Stomach (tissue), 9 donors: ENCODE measurements around the gene CUX1. TPM values are rescaled to one million over a fixed set of nuclear protein-coding genes. Genes with fewer than 3 reads are reported as not detected.

Source experiments
- DNase-seq, 2 donors: peaks; one replicate each; pipeline versions ENCODE4 v3.0.0 to v3.0.0-alpha.2; 2013 to 2019
- H3K27ac ChIP-seq, 5 donors: fragments of 200-600 bp in 4 of 5; sonication (generic) in 4 of 5; one replicate each; pipeline ENCODE4 v1.5.1; 2013 to 2019; ENCODE audit warnings: mild to moderate bottlenecking in 1 of 5, moderate library complexity in 1 of 5
- H3K27me3 ChIP-seq, 3 donors: fragments of 200-600 bp; sonication (generic); one replicate each; pipeline ENCODE4 v1.5.1; 2017 to 2019; ENCODE audit warnings: mixed run types in 1 of 3
- H3K36me3 ChIP-seq, 4 donors: fragments of 200-600 bp; sonication (generic); 1 replicate in 3 of 4; 2 replicates in 1 of 4; pipeline ENCODE4 v1.5.1; 2016 to 2019
- H3K4me1 ChIP-seq, 4 donors: fragments of 200-600 bp; sonication (generic); one replicate each; pipeline ENCODE4 v1.5.1; 2016 to 2019
- H3K4me3 ChIP-seq, 4 donors: fragments of 200-600 bp; sonication (generic) in 3 of 4; one replicate each; pipeline ENCODE4 v1.5.1; 2016 to 2019; ENCODE audit warnings: mild to moderate bottlenecking in 1 of 4
- H3K9me3 ChIP-seq, 4 donors: fragments of 200-600 bp; sonication (generic); one replicate each; pipeline ENCODE4 v1.5.1; 2016 to 2019
- CTCF ChIP-seq, 7 experiments: fragments of 450-650 bp in 4 of 7; fragments of 200-600 bp in 3 of 7; sonication (generic) in 3 of 7; IDR thresholded peaks; one replicate each; pipeline ENCODE4 v1.5.1; 2016 to 2019; ENCODE audit warnings: antibody characterized with exemption in 7 of 7, control low read depth in 2 of 7, mild to moderate bottlenecking in 1 of 7
- EP300 ChIP-seq: sonication (generic); formaldehyde crosslinking; IDR thresholded peaks from one replicate; pipeline ENCODE4 v1.6.1; 2017; ENCODE audit warnings: antibody characterized with exemption
- POLR2A ChIP-seq, 4 donors: fragments of 450-650 bp; IDR thresholded peaks; one replicate each; pipeline ENCODE4 v1.6.1; 2016; ENCODE audit warnings: antibody characterized with exemption in 4 of 4, control low read depth in 2 of 4, mild to moderate bottlenecking in 1 of 4, moderate library complexity in 1 of 4
- POLR2AphosphoS5 ChIP-seq, 3 donors: sonication (generic); formaldehyde crosslinking; IDR thresholded peaks; one replicate each; pipeline ENCODE4 v1.6.1; 2016; ENCODE audit warnings: antibody characterized with exemption in 3 of 3
- WGBS, 5 donors: extraction: QIAGEN DNeasy Blood & Tissue Kit in 3 of 5; methylation state at CpG; one replicate each; pipeline versions ENCODE4 v1.1.5 to v1.1.7; 2013 to 2018; 5-methylcytosine and 5-hydroxymethylcytosine counted together
- intact Hi-C: fragments of 100-400 bp; cut with DNase I; formaldehyde crosslinking; loops from one replicate; pipeline ENCODE4 v1.15.1; 2023; ENCODE audit warnings: low total_unique reads
- polyA plus RNA-seq, 3 donors: library from polyadenylated mRNA; stranded (reverse); fragments of 200-250 nt; gene quantifications; one replicate each; pipeline ENCODE4 v1.2.3, GENCODE V29; 2013
- total RNA-seq, 5 donors: library from RNA; depleted of rRNA; stranded (reverse); fragments of >200 nt; gene quantifications; one replicate each; pipeline versions ENCODE4 v1.1.0 to v1.2.3, GENCODE V29; 2014 to 2016
- donor health status: healthy with polysubstance abuse.
- donor health status: Bipolar disorder and iron deficiency.
- donor health status: healthy.

CUX1 gene
- total and polyA plus RNA-seq, 8 donors: 24.7 to 201 (median 54.7) TPM

GRCh38 chr7:102306916-102307677, 489.7 kb downstream of the CUX1 start:
- peak overlapping the region in 2 of 5 donors; percentile 18 to 58 for H3K27ac ChIP-seq
- H3K4me3 ChIP-seq: peak overlapping the region; percentile 9 to 35 (median 15)
- H3K4me1 ChIP-seq: peaks cover 7 to 19% (median 12%) of the 10 kb centered on the region in 4 donors
- TF ChIP-seq CTCF (IDR thresholded peaks at IDR 0.05) (no peak), POLR2AphosphoS5 (IDR thresholded peaks at IDR 0.05) (peak in 2 of 3 donors; percentile 22 to 68)
- WGBS, 5 donors: 18 to 34% (median 21%) methylated on average over 10 to 17 of the region's 17 CpGs
- no peaks in the 10 kb centered on the region for H3K9me3 ChIP-seq
- H3K27me3 ChIP-seq: no peaks in the 10 kb centered on the region
- intact Hi-C loops: no loop called here
- DNase-seq: peak; percentile 72 to 89
- peaks cover 0 to 17% (median 11%) of the 10 kb centered on the region in 4 donors for H3K36me3 ChIP-seq

DNA sequence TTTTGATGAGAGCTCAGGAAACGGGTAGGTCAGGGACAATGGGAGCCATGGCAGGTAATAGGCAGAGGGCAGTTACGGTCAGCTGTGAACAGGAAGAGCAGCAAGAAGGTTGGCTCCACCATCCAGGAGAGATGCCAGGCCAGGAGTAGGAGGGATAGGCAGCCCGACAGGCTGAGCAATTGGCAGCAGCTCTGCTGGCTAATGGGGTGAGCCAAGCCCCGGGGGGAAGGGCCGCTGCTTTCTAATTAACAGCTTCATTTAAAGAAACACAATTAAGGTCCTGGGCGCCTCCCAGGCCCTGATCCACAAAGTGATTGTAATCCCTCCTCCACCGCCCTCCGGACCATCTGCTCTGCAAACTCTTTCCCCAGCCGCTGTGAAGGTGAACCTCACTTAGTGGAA, 493.0 kb downstream of the CUX1 start:
- H3K9me3 ChIP-seq: no peaks in the 10 kb centered on the region
- peaks cover 7 to 19% (median 10%) of the 10 kb centered on the region in 4 donors for H3K4me1 ChIP-seq
- DNase-seq: no peak
- 83 to 93% (median 90%) methylated on average over 9 of the region's 9 CpGs for WGBS, 5 donors
- TF ChIP-seq CTCF (IDR thresholded peaks at IDR 0.05): no peak
- TF ChIP-seq EP300: no peak
- no peak for TF ChIP-seq POLR2A (IDR thresholded peaks at IDR 0.05)
- no peak for TF ChIP-seq POLR2AphosphoS5 (IDR thresholded peaks at IDR 0.05)
- H3K4me3 ChIP-seq: no peak overlapping the region
- no peak overlapping the region for H3K27ac ChIP-seq
- intact Hi-C loops: no loop called here
- H3K36me3 ChIP-seq: peaks cover 0 to 34% (median 16%) of the 10 kb centered on the region in 4 donors
- H3K27me3 ChIP-seq: no peaks in the 10 kb centered on the region

DNA sequence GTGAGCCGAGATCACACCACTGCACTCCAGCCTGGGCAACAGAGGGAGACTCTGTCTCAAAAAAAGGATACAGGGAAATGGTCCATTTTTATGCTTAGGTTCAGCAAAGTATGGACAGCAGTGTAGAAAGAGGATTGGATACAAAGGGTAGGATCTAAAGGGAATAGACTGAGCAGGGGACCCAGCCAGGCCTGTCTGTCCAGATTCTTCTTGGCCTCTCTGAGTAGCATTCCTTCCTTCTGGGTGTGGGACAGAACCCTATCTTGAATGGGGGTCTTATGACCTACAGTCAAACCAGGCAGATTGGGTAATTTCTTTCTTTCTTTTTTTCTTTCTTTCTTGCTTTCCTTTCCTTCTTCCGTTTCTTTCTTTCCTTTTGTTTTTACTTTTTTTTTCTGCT, 494.9 kb downstream of the CUX1 start:
- H3K9me3 ChIP-seq: no peaks in the 10 kb centered on the region
- no peaks in the 10 kb centered on the region for H3K27me3 ChIP-seq
- no peak overlapping the region for H3K4me3 ChIP-seq
- TF ChIP-seq POLR2AphosphoS5 (IDR thresholded peaks at IDR 0.05): no peak
- TF ChIP-seq POLR2A (IDR thresholded peaks at IDR 0.05): no peak
- no peak for TF ChIP-seq EP300
- no peak for TF ChIP-seq CTCF (IDR thresholded peaks at IDR 0.05)
- WGBS, 5 donors: 74 to 97% (median 88%) methylated on average over 2 of the region's 2 CpGs
- peaks cover 0 to 36% (median 18%) of the 10 kb centered on the region in 4 donors for H3K36me3 ChIP-seq
- peaks cover 2 to 8% (median 3%) of the 10 kb centered on the region in 4 donors for H3K4me1 ChIP-seq
- intact Hi-C loops: no loop called here
- no peak overlapping the region for H3K27ac ChIP-seq
- DNase-seq: no peak

GRCh38 chr7:102313997-102314780, 496.8 kb downstream of the CUX1 start:
- H3K4me3 ChIP-seq: no peak overlapping the region
- no peak for TF ChIP-seq EP300
- TF ChIP-seq CTCF (IDR thresholded peaks at IDR 0.05): no peak
- H3K9me3 ChIP-seq: no peaks in the 10 kb centered on the region
- H3K4me1 ChIP-seq: peaks cover 0 to 7% (median 2%) of the 10 kb centered on the region in 4 donors
- intact Hi-C loops: no loop called here
- H3K27ac ChIP-seq: no peak overlapping the region
- no peaks in the 10 kb centered on the region for H3K27me3 ChIP-seq
- WGBS, 5 donors: 81 to 92% (median 91%) methylated on average over 13 to 22 of the region's 22 CpGs
- peaks cover 0 to 35% (median 14%) of the 10 kb centered on the region in 4 donors for H3K36me3 ChIP-seq
- DNase-seq: no peak
